GM21447 (cell line): ENCODE results near the gene OR2A12.
"Not testable (repeated sequence)": the region's sequence is repeated elsewhere in the genome, so short reads cannot be mapped to it uniquely, and the experiment has no call there.

Source experiments
- ATAC-seq: cut with Tn5 transposase; IDR thresholded peaks from one replicate; pipeline ENCODE4 v1.9.1; 2021; ENCODE audit not compliant: unreplicated experiment

Gene OR2A12

DNA sequence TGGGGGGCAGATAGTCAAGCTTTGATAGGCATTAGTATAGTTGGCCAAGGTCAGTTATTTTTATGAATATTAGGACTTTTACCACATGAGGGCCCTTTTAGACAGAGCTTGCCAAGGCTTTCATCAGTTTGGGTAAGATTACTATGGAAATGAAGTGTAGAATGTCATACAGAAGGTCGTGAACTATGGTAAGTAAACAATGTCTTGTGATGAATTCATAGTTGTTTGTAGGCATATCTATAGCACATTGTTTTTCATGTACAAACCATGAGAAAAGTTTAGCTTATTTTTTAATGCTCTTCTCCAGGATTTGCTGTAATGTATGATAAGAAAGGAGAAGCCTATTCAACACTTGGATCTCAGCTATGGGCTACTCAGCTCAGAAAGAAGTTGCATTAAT, 27.6 kb downstream of the OR2A12 start:
- no peak for ATAC-seq

DNA sequence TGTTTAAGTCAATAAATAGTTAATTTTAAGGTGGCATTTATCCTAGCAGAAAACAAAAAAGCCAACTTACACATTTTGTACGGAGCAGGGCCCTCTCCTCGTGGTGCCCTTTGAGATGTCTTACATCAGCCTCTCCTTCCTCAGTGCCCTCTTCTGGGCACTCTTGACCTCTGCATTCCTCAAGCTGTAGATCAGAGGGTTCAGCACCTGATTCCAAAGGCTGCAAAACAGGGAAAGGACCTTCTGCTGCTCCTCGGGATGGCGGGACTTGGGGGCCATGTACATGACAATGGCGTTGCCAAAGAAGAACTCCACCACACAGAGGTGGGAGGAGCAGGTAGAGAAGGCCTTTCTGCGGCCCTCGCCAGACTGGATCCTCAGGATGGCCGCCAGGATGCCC, 32.3 kb downstream of the OR2A12 start:
- ATAC-seq, result no peak

DNA sequence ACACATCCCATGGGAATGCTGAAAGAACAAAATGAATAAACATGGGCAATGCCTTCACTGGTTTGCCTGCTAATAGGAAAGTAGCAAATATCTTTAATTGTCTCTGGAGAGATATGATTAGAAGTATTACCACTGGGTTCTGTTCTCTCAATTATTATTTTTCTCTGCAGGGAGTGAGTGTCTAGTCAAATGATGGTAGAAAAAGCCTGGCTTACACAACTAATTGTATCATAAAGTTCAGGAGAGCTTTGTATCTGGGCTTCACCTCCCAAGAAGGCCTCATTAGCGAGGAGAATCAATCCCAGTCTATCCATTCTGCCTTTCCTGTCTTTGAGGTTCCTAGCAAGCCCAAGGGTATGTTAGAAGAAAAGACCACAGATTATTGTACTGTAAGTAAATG, 36.8 kb downstream of the OR2A12 start, which contains the start of gene OR2A14:
Gene OR2A14 (plus strand): TSS at position 301 of the 400 bp plus-strand sequence. CDS start 5,937 bp downstream, outside the sequence.
- no peak for ATAC-seq

DNA sequence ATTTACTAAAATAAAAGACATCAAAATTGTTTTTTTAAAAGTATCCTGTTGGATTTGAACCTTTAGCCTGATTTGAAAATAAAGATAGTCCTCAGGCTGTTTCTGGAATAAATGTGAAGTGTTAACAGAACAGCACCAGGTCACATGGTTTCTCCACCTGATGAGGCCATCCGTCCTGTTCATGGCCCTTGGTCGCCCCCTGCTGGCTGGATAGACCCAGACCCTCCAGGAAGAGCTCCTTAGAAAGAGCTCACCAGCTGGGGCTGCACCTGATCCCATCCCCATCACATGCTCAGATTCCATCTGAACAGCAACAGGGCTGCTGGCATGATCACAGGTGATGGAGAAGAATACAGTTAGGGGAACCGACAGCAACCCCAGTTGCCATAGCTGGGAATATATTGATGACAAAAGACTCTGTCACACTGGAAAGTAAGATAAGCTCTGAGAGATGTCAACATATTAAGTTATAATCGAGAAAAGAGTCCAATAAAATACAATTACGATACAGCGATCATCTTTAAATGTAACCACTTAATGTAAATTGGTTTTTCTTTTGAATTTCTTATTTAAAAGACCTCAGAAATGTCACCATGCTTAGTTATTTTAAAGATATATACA, 41.7 kb downstream of the OR2A12 start:
- ATAC-seq, result peak; percentile 100

DNA sequence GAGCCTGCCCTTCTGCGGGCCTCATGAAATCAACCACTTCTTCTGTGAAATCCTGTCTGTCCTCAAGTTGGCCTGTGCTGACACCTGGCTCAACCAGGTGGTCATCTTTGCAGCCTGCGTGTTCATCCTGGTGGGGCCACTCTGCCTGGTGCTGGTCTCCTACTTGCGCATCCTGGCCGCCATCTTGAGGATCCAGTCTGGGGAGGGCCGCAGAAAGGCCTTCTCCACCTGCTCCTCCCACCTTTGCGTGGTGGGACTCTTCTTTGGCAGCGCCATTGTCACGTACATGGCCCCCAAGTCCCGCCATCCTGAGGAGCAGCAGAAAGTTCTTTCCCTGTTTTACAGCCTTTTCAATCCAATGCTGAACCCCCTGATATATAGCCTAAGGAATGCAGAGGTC, 43.5 kb downstream of the OR2A12 start:
- ATAC-seq, result not testable (repeated sequence)

DNA sequence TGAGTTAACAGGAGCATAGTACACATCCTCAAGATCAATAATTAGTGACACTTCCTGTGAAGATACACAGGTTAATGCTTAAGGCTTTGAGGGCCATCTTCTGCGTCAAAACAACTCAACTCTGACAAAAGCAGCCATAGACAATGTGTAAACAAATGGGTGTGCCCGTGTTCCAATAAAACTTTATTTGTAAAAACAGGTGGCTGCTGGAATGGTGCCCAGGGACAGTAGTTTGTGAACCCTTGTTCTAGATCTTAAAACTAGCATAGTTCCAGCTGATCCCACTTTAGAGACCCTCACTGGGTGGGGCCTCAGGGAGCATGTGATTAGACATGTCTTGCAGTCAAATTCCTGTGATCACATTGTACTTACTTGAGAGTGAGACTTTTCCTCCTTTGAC, 44.7 kb downstream of the OR2A12 start:
- no peak for ATAC-seq

DNA sequence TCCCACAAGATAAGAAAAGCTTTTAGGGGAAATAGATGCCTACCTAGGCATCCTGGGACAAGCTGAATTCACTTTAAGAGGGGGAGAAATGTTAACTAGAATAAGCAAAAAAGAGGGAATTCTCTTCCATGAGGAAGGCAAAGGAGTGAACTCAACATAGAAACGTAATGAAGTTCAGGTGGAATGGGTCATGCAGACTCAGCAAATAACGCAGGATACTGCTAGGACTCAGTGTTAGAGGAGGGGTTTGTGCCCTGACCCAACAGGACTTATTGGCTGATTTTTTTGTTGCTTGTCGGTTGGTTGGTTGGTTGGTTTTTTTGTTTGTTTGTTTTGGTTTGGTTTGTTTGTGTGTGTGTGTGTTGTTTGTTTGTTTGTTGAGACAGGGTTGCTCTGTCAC, 46.2 kb downstream of the OR2A12 start:
- ATAC-seq, result no peak

DNA sequence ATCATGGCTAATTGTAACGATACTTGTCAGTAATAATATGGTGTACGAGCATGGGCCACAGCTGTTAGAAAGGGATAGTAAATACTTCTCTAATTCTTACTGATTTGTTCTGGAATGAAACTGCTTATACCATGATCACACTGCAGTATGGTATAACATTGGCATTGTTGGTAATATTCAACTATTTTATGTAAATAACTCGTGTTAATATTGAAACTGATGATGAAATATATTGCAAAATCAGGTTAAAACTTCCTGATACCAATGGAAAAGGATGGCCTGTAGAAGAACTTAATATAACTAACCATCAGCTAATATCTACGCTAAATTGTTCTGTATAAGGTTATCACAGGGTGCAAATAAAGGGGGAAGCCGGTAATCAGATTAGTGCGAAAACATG, 47.2 kb downstream of the OR2A12 start:
- no peak for ATAC-seq

DNA sequence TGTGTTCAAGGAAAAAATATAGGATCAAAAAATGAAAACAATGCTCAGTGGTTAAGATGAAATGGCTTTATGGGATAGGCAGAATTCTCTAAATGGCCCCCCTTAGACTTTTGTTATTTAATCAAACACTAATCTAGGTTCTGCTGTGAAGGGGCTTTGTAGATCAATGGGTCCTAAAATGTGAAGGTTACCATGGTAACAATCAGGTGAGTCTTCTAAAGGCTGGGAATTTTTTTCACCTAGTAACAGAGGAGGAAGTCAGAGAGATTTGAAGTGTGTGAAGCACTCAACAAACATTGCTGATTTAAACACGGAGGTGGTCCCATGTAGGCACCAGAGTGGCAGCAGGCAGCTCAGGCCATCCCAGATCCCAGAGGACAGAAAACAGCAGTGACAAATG, 48.0 kb downstream of the OR2A12 start:
- ATAC-seq, result no peak

DNA sequence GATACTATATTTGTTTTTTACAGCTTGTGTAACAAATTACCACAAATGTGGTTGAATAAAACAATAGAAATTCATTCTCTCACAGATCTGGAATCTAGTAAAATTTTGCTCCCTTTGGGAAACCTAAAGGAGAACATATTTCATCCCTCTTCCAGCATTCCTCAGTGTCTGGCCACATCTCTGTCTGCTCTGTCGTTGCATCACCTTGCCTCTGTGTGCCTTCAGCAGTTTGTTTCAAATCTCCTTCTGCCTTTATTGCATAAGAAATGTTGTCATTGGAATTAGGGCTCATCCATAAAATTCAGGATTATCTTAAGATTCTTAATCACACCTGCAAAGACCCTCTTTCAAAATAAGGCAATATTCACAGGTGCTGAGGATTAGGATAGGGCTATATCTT, 51.4 kb downstream of the OR2A12 start:
- no peak for ATAC-seq

DNA sequence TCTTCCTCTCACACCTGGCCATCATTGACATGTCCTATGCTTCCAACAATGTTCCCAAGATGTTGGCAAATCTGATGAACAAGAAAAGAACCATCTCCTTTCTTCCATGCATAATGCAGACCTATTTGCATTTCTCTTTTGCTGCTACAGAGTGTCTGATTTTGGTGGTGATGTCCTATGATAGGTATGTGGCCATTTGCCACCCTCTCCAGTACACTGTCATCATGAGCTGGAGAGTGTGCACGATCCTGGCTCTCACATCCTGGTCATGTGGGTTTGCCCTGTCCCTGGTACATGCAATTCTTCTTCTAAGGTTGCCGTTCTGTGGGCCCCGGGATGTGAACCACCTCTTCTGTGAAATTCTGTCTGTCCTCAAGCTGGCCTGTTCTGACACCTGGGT, 56.1 kb downstream of the OR2A12 start:
- no peak for ATAC-seq

DNA sequence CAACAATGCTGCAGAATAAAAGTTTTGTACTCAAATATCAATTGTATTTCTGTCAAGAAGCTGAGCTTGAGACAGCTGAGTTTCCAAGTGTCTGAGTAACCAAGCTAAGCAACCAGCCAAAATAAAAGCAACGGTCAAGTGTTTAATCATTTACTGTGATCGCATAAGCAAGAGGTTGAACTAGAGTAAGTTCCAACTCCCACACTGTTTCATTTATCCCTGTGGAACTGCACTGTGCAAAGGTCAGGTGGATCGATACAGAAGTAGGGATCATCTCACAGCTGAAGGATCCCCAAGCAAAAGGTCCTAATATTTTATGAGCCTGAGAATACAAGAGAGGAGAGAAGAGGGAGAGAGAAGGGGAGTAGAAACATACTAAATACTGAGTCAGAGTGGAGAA, 58.3 kb downstream of the OR2A12 start:
- ATAC-seq, result no peak

DNA sequence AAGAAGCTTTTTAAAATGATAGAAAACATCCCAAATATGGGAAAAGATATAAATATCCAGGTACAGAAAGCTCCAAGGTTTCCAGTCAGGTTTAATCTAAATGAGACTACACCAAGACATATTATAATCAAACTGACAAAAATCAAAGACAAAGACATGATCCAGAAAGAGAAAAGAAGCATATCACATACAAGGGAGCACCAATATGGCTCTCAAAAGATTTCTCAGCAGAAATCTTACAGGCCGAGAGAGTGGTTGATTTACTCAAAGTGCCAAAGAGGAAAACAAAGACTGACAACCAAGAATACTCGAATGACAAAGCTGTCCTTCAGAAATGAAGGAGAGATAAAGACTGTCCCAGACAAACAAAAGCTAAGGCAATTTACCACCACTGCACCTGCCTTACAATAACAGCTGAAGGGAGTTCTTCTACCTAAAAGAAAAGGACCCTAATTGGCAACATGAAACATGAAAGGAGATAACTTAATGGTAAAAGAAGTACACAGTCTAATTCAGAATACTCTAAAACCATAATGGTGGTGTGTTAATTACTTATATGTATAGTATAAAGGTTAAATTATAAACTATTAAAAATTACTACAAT, 62.2 kb downstream of the OR2A12 start:
- ATAC-seq, result no peak
